Fibroblast of mammary gland (primary cell): ENCODE data around the gene MGMT.

Experiments
- DNase-seq: peaks from one replicate; pipeline ENCODE4 v3.0.0-alpha.2; 2010; ENCODE audit warnings: low read depth
- H3K4me3 ChIP-seq: 2 replicates; pipeline ENCODE4 v1.5.1; 2011; ENCODE audit warnings: low read depth, mild to moderate bottlenecking, low read length, moderate library complexity; ENCODE audit not compliant: control insufficient read depth
- CTCF ChIP-seq: conservative IDR thresholded peaks from 2 replicates; pipeline ENCODE4 v1.5.1; 2011; ENCODE audit warnings: low read depth, low read length, inconsistent platforms; ENCODE audit not compliant: control insufficient read depth, insufficient read depth

Gene MGMT

DNA sequence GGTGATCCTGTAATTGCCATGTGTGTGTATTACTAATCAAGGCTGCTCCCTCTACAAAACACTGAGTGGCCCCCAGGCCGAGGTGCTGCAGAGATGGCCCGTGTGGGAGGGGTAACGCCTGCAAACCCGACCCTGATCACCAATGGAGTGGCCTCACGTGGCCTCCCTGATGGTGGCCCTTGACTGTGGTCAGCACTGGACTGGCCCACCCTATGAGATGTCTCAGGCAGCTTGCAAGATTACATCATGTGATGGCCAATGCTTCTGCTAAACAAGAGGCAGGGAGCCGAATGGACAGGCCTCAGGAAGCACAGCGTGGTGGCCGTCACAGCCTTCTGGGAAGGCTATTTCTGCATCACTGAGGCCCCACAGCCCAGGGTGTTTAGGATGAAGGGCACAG is 186.4 kb downstream of the MGMT start:
- no peak for DNase-seq
- TF ChIP-seq CTCF, result no peak
- H3K4me3 ChIP-seq, result no peak overlapping the region

GRCh38 chr10:129653861-129654260 is 186.8 kb downstream of the MGMT start:
- H3K4me3 ChIP-seq, result no peak overlapping the region
- no peak for DNase-seq
- no peak for TF ChIP-seq CTCF

GRCh38 chr10:129654461-129654860 is 187.4 kb downstream of the MGMT start:
- no peak for TF ChIP-seq CTCF
- DNase-seq, result no peak
- no peak overlapping the region for H3K4me3 ChIP-seq

GRCh38 chr10:129655007-129655678 is 188.1 kb downstream of the MGMT start:
- no peak for TF ChIP-seq CTCF
- DNase-seq, result no peak
- no peak overlapping the region for H3K4me3 ChIP-seq

DNA sequence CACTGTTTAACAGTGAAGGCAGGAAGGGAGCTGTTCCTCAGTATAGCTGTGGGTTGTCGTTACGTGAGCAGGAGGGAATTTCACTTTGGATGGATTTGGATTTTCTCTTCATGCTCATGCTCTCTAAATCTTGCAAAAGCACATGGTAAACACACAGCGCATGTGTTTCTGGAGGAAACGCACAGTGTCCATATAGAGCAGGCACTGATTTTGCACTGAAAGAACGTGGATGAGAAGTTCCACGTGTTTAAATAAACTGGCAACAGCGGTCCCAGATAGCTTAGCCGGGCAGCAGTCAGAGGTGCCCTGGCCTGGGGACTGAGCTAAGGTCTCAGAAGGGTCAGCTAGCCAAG is 188.6 kb downstream of the MGMT start:
- no peak for DNase-seq
- TF ChIP-seq CTCF, result no peak
- no peak overlapping the region for H3K4me3 ChIP-seq

DNA sequence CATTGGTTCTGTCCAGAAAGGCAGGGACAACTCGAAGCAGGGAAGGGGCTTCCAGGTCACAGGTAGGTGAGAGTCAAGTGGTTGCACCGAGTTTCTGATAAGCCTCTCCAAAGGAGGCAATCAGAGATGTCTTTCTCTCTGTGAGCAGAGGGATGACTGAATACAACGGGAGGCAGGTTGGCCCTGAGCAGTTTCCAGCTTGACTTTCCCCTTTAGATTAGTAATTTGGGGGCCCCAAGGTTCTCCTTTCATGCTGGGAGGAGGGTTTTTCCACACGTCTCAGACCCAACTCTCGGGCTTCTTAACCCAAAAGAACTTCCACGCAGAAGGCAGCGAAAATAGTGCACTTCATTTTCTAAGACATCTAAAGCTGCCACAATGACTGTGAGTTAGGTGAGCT is 189.6 kb downstream of the MGMT start:
- no peak overlapping the region for H3K4me3 ChIP-seq
- TF ChIP-seq CTCF, result no peak
- DNase-seq, result no peak
